Central memory CD8-positive, alpha-beta T cell (primary cell): ENCODE results near the gene TBC1D2B.

Experiments
- ATAC-seq: fragments of 150-1000 bp; cut with Tn5 transposase; replicated peaks from 2 replicates; pipeline ENCODE4 v1.10.0; 2022; ENCODE audit warnings: mild to moderate bottlenecking, moderate FRiP score, moderate number of reproducible peaks; ENCODE audit not compliant: poor library complexity, severe bottlenecking; ENCODE audit errors: extremely low read depth
- DNase-seq, 2 donors: peaks; one replicate each; pipeline ENCODE4 v3.0.0; 2021; ENCODE audit warnings: low spot score in 2 of 2
- H3K27ac Mint-ChIP-seq: one replicate; pipeline ENCODE4 v1.8.0; 2022; ENCODE audit warnings: low read depth, mild to moderate bottlenecking, moderate library complexity, mixed read lengths
- H3K27me3 Mint-ChIP-seq: one replicate; pipeline ENCODE4 v1.8.0; 2022; ENCODE audit warnings: mixed read lengths
- H3K36me3 Mint-ChIP-seq: one replicate; pipeline ENCODE4 v1.8.0; 2022; ENCODE audit warnings: mild to moderate bottlenecking, moderate library complexity, mixed read lengths; ENCODE audit not compliant: insufficient read depth
- H3K4me1 Mint-ChIP-seq: one replicate; pipeline ENCODE4 v1.8.0; 2022; ENCODE audit warnings: mixed read lengths
- H3K4me3 Mint-ChIP-seq: one replicate; pipeline ENCODE4 v1.8.0; 2022; ENCODE audit warnings: mild to moderate bottlenecking, moderate library complexity, mixed read lengths
- H3K9me3 Mint-ChIP-seq: one replicate; pipeline ENCODE4 v1.8.0; 2022; ENCODE audit warnings: mixed read lengths

Gene TBC1D2B

GRCh38 chr15:78065284-78065872 lies 12.1 kb downstream of the TBC1D2B start:
- H3K9me3 Mint-ChIP-seq: no peaks in the 10 kb centered on the region
- H3K4me1 Mint-ChIP-seq: peaks cover 15% of the 10 kb centered on the region
- H3K36me3 Mint-ChIP-seq: peaks cover 9% of the 10 kb centered on the region
- no peaks in the 10 kb centered on the region for H3K27me3 Mint-ChIP-seq
- no peak for DNase-seq
- no peak overlapping the region for H3K4me3 Mint-ChIP-seq
- no peak overlapping the region for H3K27ac Mint-ChIP-seq
- ATAC-seq: no peak

GRCh38 chr15:78064544-78064943 lies 13.0 kb downstream of the TBC1D2B start:
- peaks cover 9% of the 10 kb centered on the region for H3K36me3 Mint-ChIP-seq
- H3K27me3 Mint-ChIP-seq: no peaks in the 10 kb centered on the region
- H3K4me1 Mint-ChIP-seq: peaks cover 21% of the 10 kb centered on the region
- no peak overlapping the region for H3K4me3 Mint-ChIP-seq
- no peaks in the 10 kb centered on the region for H3K9me3 Mint-ChIP-seq
- H3K27ac Mint-ChIP-seq: no peak overlapping the region
- ATAC-seq (no peak), DNase-seq (no peak)

GRCh38 chr15:78063970-78064385 lies 13.5 kb downstream of the TBC1D2B start:
- Mint-ChIP-seq H3K36me3 (peaks cover 9% of the 10 kb centered on the region), H3K4me3 (no peak overlapping the region), H3K27ac (no peak overlapping the region), H3K4me1 (peaks cover 26% of the 10 kb centered on the region), H3K27me3 (no peaks in the 10 kb centered on the region), H3K9me3 (no peaks in the 10 kb centered on the region)
- no peak for ATAC-seq
- no peak for DNase-seq

GRCh38 chr15:78063217-78063616 lies 14.3 kb downstream of the TBC1D2B start:
- no peak for ATAC-seq
- H3K36me3 Mint-ChIP-seq: peaks cover 3% of the 10 kb centered on the region
- H3K27me3 Mint-ChIP-seq: no peaks in the 10 kb centered on the region
- peaks cover 34% of the 10 kb centered on the region for H3K4me1 Mint-ChIP-seq
- H3K9me3 Mint-ChIP-seq: no peaks in the 10 kb centered on the region
- H3K4me3 Mint-ChIP-seq: peak overlapping the region; percentile 77
- no peak for DNase-seq
- no peak overlapping the region for H3K27ac Mint-ChIP-seq

- no peak overlapping the region for H3K27ac Mint-ChIP-seq
- H3K9me3 Mint-ChIP-seq: no peaks in the 10 kb centered on the region
- ATAC-seq (peak; percentile 78), DNase-seq (peak in 1 of 2 donors; percentile 44)
- peak overlapping the region; percentile 77 for H3K4me3 Mint-ChIP-seq
- H3K36me3 Mint-ChIP-seq: peaks cover 3% of the 10 kb centered on the region
- H3K27me3 Mint-ChIP-seq: no peaks in the 10 kb centered on the region
- H3K4me1 Mint-ChIP-seq: peaks cover 40% of the 10 kb centered on the region
Measured at GRCh38 chr15:78061963-78062427, 15.5 kb downstream of the TBC1D2B start.

- H3K27me3 Mint-ChIP-seq: no peaks in the 10 kb centered on the region
- H3K4me3 Mint-ChIP-seq: no peak overlapping the region
- H3K36me3 Mint-ChIP-seq: peaks cover 4% of the 10 kb centered on the region
- DNase-seq: no peak
- H3K27ac Mint-ChIP-seq: peak overlapping the region; percentile 97
- peaks cover 58% of the 10 kb centered on the region for H3K4me1 Mint-ChIP-seq
- no peak for ATAC-seq
- H3K9me3 Mint-ChIP-seq: no peaks in the 10 kb centered on the region
Measured at GRCh38 chr15:78060232-78060631, 17.3 kb downstream of the TBC1D2B start.

- H3K36me3 Mint-ChIP-seq: peaks cover 7% of the 10 kb centered on the region
- peaks cover 64% of the 10 kb centered on the region for H3K4me1 Mint-ChIP-seq
- no peaks in the 10 kb centered on the region for H3K27me3 Mint-ChIP-seq
- ATAC-seq (no peak), DNase-seq (no peak)
- H3K27ac Mint-ChIP-seq: peak overlapping the region; percentile 97
- H3K9me3 Mint-ChIP-seq: no peaks in the 10 kb centered on the region
- H3K4me3 Mint-ChIP-seq: no peak overlapping the region
Measured at GRCh38 chr15:78059110-78059839, 18.2 kb downstream of the TBC1D2B start.

- Mint-ChIP-seq H3K27ac (peak overlapping the region; percentile 97), H3K9me3 (no peaks in the 10 kb centered on the region), H3K27me3 (no peaks in the 10 kb centered on the region), H3K4me3 (no peak overlapping the region), H3K36me3 (peaks cover 7% of the 10 kb centered on the region), H3K4me1 (peaks cover 70% of the 10 kb centered on the region)
- no peak for DNase-seq
- no peak for ATAC-seq
Measured at GRCh38 chr15:78058401-78058935, 19.0 kb downstream of the TBC1D2B start.

- Mint-ChIP-seq H3K9me3 (no peaks in the 10 kb centered on the region), H3K27me3 (no peaks in the 10 kb centered on the region), H3K36me3 (peaks cover 10% of the 10 kb centered on the region), H3K27ac (peak overlapping the region; percentile 97), H3K4me1 (peaks cover 70% of the 10 kb centered on the region), H3K4me3 (no peak overlapping the region)
- DNase-seq: no peak
- ATAC-seq: no peak
Measured at GRCh38 chr15:78057803-78058202, 19.7 kb downstream of the TBC1D2B start.

- H3K9me3 Mint-ChIP-seq: no peaks in the 10 kb centered on the region
- DNase-seq (no peak), ATAC-seq (peak; percentile 38)
- H3K4me3 Mint-ChIP-seq: peak overlapping the region; percentile 58
- H3K36me3 Mint-ChIP-seq: peaks cover 14% of the 10 kb centered on the region
- peaks cover 73% of the 10 kb centered on the region for H3K4me1 Mint-ChIP-seq
- peak overlapping the region; percentile 97 for H3K27ac Mint-ChIP-seq
- no peaks in the 10 kb centered on the region for H3K27me3 Mint-ChIP-seq
Measured at GRCh38 chr15:78056714-78057269, 20.7 kb downstream of the TBC1D2B start.

GRCh38 chr15:78055919-78056713 lies 21.4 kb downstream of the TBC1D2B start:
- Mint-ChIP-seq H3K36me3 (peaks cover 16% of the 10 kb centered on the region), H3K27ac (peak overlapping the region; percentile 97), H3K4me1 (peaks cover 78% of the 10 kb centered on the region), H3K9me3 (no peaks in the 10 kb centered on the region), H3K4me3 (peak overlapping the region; percentile 58), H3K27me3 (no peaks in the 10 kb centered on the region)
- DNase-seq (no peak), ATAC-seq (peak; percentile 21)

- H3K4me1 Mint-ChIP-seq: peaks cover 88% of the 10 kb centered on the region
- H3K27me3 Mint-ChIP-seq: no peaks in the 10 kb centered on the region
- ATAC-seq: peak; percentile 38
- DNase-seq: peak in 1 of 2 donors; percentile 68
- peak overlapping the region; percentile 58 for H3K4me3 Mint-ChIP-seq
- H3K36me3 Mint-ChIP-seq: peaks cover 26% of the 10 kb centered on the region
- H3K27ac Mint-ChIP-seq: peak overlapping the region; percentile 97
- no peaks in the 10 kb centered on the region for H3K9me3 Mint-ChIP-seq
Measured at GRCh38 chr15:78054966-78055365, 22.5 kb downstream of the TBC1D2B start.
